Right atrium auricular region (tissue), 2 donors: ENCODE results near the gene SAMM50. TPM values are rescaled to one million over a fixed set of nuclear protein-coding genes. Genes with fewer than 3 reads are reported as not detected.

Experiments
- DNase-seq: peaks from one replicate; pipeline ENCODE4 v3.0.0-alpha.2; 2019; ENCODE audit warnings: low spot score
- H3K27ac ChIP-seq, 2 donors: fragments of 200-600 bp; sonication (generic); 1 replicate in 1 of 2; 2 replicates in 1 of 2; pipeline ENCODE4 v1.5.1; 2016 to 2019
- H3K27me3 ChIP-seq, 2 donors: fragments of 200-600 bp; sonication (generic); one replicate each; pipeline versions ENCODE4 v1.5.1 to v1.6.0; 2017 to 2019
- H3K36me3 ChIP-seq: fragments of 200-600 bp; sonication (generic); one replicate; pipeline ENCODE4 v1.5.1; 2016
- H3K4me1 ChIP-seq, 2 donors: fragments of 200-600 bp; sonication (generic); one replicate each; pipeline versions ENCODE4 v1.5.1 to v1.6.0; 2017 to 2019
- H3K4me3 ChIP-seq, 2 donors: fragments of 200-600 bp; sonication (generic); 1 replicate in 1 of 2; 2 replicates in 1 of 2; pipeline ENCODE4 v1.5.1; 2017 to 2019; ENCODE audit warnings: mild to moderate bottlenecking in 1 of 2, moderate library complexity in 1 of 2
- H3K9me3 ChIP-seq, 2 donors: fragments of 200-600 bp; sonication (generic); one replicate each; pipeline ENCODE4 v1.5.1; 2019
- CTCF ChIP-seq, 2 donors: fragments of 200-600 bp; sonication (generic); IDR thresholded peaks; one replicate each; pipeline ENCODE4 v1.5.1; 2019; ENCODE audit warnings: antibody characterized with exemption in 2 of 2
- total RNA-seq, 2 donors: library from RNA; depleted of rRNA; stranded (reverse); fragments of >200 nt; gene quantifications; one replicate each; pipeline ENCODE4 v1.1.0, GENCODE V29; 2016

SAMM50 gene
- total RNA-seq: 10 to 100 TPM; 40.4 to 57.1 TPM

GRCh38 chr22:43955040-43955882 lies at the start of gene SAMM50:
SAMM50 (plus strand) TSS chr22:43955442; CDS start chr22:43955578, 136 bp downstream.
- TF ChIP-seq CTCF (IDR thresholded peaks at IDR 0.05): peak in 1 of 2 donors; percentile 12
- no peaks in the 10 kb centered on the region for H3K27me3 ChIP-seq
- H3K9me3 ChIP-seq: no peaks in the 10 kb centered on the region
- peak; percentile 93 for DNase-seq
- peak within 1 kb of the TSS; percentile 83 to 89 for H3K4me3 ChIP-seq
- H3K36me3 ChIP-seq: no peaks in the 10 kb centered on the region
- peaks cover 0 to 35% of the 10 kb centered on the region in 2 donors for H3K4me1 ChIP-seq
- H3K27ac ChIP-seq: peak within 1 kb of the TSS; percentile 78 to 92

- Histone ChIP-seq H3K27me3 (no peaks in the 10 kb centered on the region), H3K4me1 (no peaks in the 10 kb centered on the region), H3K9me3 (no peaks in the 10 kb centered on the region), H3K36me3 (no peaks in the 10 kb centered on the region), H3K4me3 (no peak overlapping the region), H3K27ac (no peak overlapping the region)
- no peak for DNase-seq
- no peak for TF ChIP-seq CTCF (IDR thresholded peaks at IDR 0.05)
Measured at GRCh38 chr22:43905681-43906080, 49.6 kb upstream of the SAMM50 start.

GRCh38 chr22:43909708-43910107 lies 45.5 kb upstream of the SAMM50 start:
- H3K27me3 ChIP-seq: no peaks in the 10 kb centered on the region
- H3K27ac ChIP-seq: no peak overlapping the region
- H3K4me3 ChIP-seq: no peak overlapping the region
- no peak for TF ChIP-seq CTCF (IDR thresholded peaks at IDR 0.05)
- no peaks in the 10 kb centered on the region for H3K9me3 ChIP-seq
- no peak for DNase-seq
- no peaks in the 10 kb centered on the region for H3K36me3 ChIP-seq
- no peaks in the 10 kb centered on the region for H3K4me1 ChIP-seq

- no peak for DNase-seq
- Histone ChIP-seq H3K36me3 (no peaks in the 10 kb centered on the region), H3K27ac (no peak overlapping the region), H3K9me3 (no peaks in the 10 kb centered on the region), H3K27me3 (no peaks in the 10 kb centered on the region), H3K4me1 (no peaks in the 10 kb centered on the region), H3K4me3 (no peak overlapping the region)
- TF ChIP-seq CTCF (IDR thresholded peaks at IDR 0.05): no peak
Measured at GRCh38 chr22:43910178-43910695, 45.0 kb upstream of the SAMM50 start.

GRCh38 chr22:43911351-43911750 lies 43.9 kb upstream of the SAMM50 start:
- TF ChIP-seq CTCF (IDR thresholded peaks at IDR 0.05): no peak
- Histone ChIP-seq H3K36me3 (no peaks in the 10 kb centered on the region), H3K4me1 (no peaks in the 10 kb centered on the region), H3K27me3 (no peaks in the 10 kb centered on the region), H3K27ac (no peak overlapping the region), H3K4me3 (no peak overlapping the region), H3K9me3 (no peaks in the 10 kb centered on the region)
- DNase-seq: no peak
